OCI-LY7 (cell line): ENCODE results near the gene ENGASE.

ENCODE experiments used
- EZH2phosphoT487 ChIP-seq: fragments of 200-600 bp; sonication (generic); IDR thresholded peaks from 2 replicates; pipeline ENCODE4 v1.6.1; 2018; ENCODE audit warnings: low read depth, borderline replicate concordance, mild to moderate bottlenecking, mixed run types, antibody characterized with exemption, low read length, moderate library complexity, mixed read lengths
- TF ChIP-seq, protein P1 (sequence below): fragments of 200-600 bp; sonication (generic); conservative IDR thresholded peaks from 2 replicates; pipeline ENCODE4 v1.5.1; 2014; ENCODE audit warnings: mild to moderate bottlenecking, antibody characterized with exemption, low read length, moderate library complexity, mixed read lengths

DNA sequence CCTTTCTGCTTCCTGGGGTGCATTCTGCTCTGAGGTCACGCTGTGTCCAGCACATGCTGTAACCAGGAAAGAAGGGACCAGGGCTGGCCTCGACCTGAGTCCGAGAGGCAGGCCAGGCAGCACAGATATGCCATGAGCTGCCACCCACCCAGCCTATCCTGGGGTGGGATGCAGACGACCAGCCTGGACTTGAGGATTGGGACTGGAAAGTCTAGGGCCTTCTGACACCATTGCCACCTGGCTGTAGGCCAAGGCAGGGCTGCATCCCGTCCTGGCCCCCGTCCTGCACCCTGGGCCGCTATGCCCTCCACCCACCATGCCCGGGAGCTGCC lies 14.3 kb downstream of the ENGASE start:
- TF ChIP-seq, protein P1, sequence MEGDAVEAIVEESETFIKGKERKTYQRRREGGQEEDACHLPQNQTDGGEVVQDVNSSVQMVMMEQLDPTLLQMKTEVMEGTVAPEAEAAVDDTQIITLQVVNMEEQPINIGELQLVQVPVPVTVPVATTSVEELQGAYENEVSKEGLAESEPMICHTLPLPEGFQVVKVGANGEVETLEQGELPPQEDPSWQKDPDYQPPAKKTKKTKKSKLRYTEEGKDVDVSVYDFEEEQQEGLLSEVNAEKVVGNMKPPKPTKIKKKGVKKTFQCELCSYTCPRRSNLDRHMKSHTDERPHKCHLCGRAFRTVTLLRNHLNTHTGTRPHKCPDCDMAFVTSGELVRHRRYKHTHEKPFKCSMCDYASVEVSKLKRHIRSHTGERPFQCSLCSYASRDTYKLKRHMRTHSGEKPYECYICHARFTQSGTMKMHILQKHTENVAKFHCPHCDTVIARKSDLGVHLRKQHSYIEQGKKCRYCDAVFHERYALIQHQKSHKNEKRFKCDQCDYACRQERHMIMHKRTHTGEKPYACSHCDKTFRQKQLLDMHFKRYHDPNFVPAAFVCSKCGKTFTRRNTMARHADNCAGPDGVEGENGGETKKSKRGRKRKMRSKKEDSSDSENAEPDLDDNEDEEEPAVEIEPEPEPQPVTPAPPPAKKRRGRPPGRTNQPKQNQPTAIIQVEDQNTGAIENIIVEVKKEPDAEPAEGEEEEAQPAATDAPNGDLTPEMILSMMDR: no peak
- TF ChIP-seq EZH2phosphoT487: no peak
